Breast epithelium (tissue), 4 donors: Measurements from ENCODE around the gene DLX2. TPM values are rescaled to one million over a fixed set of nuclear protein-coding genes. Genes with fewer than 3 reads are reported as not detected.

Source experiments
- DNase-seq, 2 donors: peaks; one replicate each; pipeline ENCODE4 v3.0.0-alpha.2; 2019; ENCODE audit warnings: low spot score in 2 of 2
- H3K27ac ChIP-seq, 2 donors: fragments of 200-600 bp; sonication (generic) in 1 of 2; one replicate each; pipeline ENCODE4 v1.5.1; 2016 to 2019; ENCODE audit warnings: mild to moderate bottlenecking in 1 of 2
- H3K27me3 ChIP-seq, 2 donors: fragments of 200-600 bp; sonication (generic) in 1 of 2; one replicate each; pipeline versions ENCODE4 v1.5.1 to v1.6.0; 2017 to 2019; ENCODE audit warnings: control low read depth in 1 of 2, mild to moderate bottlenecking in 1 of 2
- H3K36me3 ChIP-seq: fragments of 200-600 bp; one replicate; pipeline ENCODE4 v1.5.1; 2019
- H3K4me1 ChIP-seq, 2 donors: fragments of 200-600 bp; sonication (generic); one replicate each; pipeline ENCODE4 v1.5.1; 2016 to 2019; ENCODE audit warnings: control low read depth in 1 of 2
- H3K4me3 ChIP-seq, 3 donors: fragments of 200-600 bp; sonication (generic); 1 replicate in 2 of 3; 2 replicates in 1 of 3; pipeline ENCODE4 v1.5.1; 2016 to 2019; ENCODE audit warnings: mild to moderate bottlenecking in 3 of 3, moderate library complexity in 2 of 3
- H3K9me3 ChIP-seq, 2 donors: fragments of 200-600 bp; sonication (generic) in 1 of 2; one replicate each; pipeline ENCODE4 v1.5.1; 2016 to 2019; ENCODE audit warnings: control low read depth in 1 of 2
- CTCF ChIP-seq, 3 donors: fragments of 450-650 bp; IDR thresholded peaks; one replicate each; pipeline ENCODE4 v1.5.1; 2016 to 2017; ENCODE audit warnings: antibody characterized with exemption in 3 of 3, mild to moderate bottlenecking in 3 of 3, moderate library complexity in 3 of 3
- POLR2A ChIP-seq: fragments of 450-650 bp; IDR thresholded peaks from one replicate; pipeline ENCODE4 v1.6.1; 2016; ENCODE audit warnings: antibody characterized with exemption, mild to moderate bottlenecking, moderate library complexity
- POLR2AphosphoS5 ChIP-seq, 3 donors: sonication (generic); formaldehyde crosslinking; IDR thresholded peaks; one replicate each; pipeline ENCODE4 v1.6.1; 2017; ENCODE audit warnings: antibody characterized with exemption in 3 of 3
- intact Hi-C: fragments of 100-400 bp; cut with DNase I; formaldehyde crosslinking; loops from one replicate; pipeline ENCODE4 v1.15.1; 2023; ENCODE audit warnings: low total_unique reads
- total RNA-seq, 3 donors: library from RNA; depleted of rRNA; stranded (reverse); fragments of >200 nt; gene quantifications; one replicate each; pipeline ENCODE4 v1.1.0, GENCODE V29; 2016

The DLX2 gene
- total RNA-seq, 3 donors from 2014 or later: 0.44 TPM; not detected in 2

- Histone ChIP-seq H3K27me3 (no peaks in the 10 kb centered on the region), H3K4me1 (no peaks in the 10 kb centered on the region), H3K9me3 (peaks cover 0 to 6% of the 10 kb centered on the region in 2 donors), H3K4me3 (no peak overlapping the region), H3K27ac (no peak overlapping the region), H3K36me3 (no peaks in the 10 kb centered on the region)
- DNase-seq: no peak
- no peak for TF ChIP-seq POLR2A
- TF ChIP-seq POLR2AphosphoS5 (IDR thresholded peaks at IDR 0.05): no peak
- no peak for TF ChIP-seq CTCF (IDR thresholded peaks at IDR 0.05)
- intact Hi-C loops: no loop called here
Measured at GRCh38 chr2:172137109-172137508, 34.4 kb upstream of the DLX2 start.

DNA sequence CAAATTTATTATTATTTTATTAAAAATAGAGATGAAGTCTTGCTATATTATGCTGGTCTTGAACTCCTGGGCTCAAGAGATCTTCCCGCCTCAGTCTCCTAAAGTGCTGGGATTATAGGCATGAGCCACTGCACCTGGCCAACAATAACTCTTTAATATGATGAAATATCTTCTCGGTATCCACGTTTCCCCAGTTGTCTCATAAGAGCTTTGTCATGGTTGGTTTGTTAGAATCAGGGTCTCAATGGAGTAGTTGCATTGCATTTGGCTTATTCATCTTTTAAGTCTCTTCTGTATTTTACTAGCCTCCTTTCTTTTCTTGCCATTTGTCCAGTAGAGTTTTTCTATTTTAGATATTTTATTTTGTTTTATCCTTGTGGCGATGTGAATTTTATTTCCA is 32.7 kb upstream of the DLX2 start:
- intact Hi-C loops: no loop called here
- H3K36me3 ChIP-seq: no peaks in the 10 kb centered on the region

GRCh38 chr2:172134270-172134669 is 31.6 kb upstream of the DLX2 start:
- H3K27ac ChIP-seq: no peak overlapping the region
- intact Hi-C loops: no loop called here
- H3K36me3 ChIP-seq: no peaks in the 10 kb centered on the region

More for the DNA sequence above, 32.7 kb upstream of the DLX2 start:
- Histone ChIP-seq H3K9me3 (peaks cover 0 to 5% of the 10 kb centered on the region in 2 donors), H3K27me3 (no peaks in the 10 kb centered on the region), H3K27ac (no peak overlapping the region), H3K4me1 (no peaks in the 10 kb centered on the region), H3K4me3 (no peak overlapping the region)
- TF ChIP-seq POLR2A (no peak), CTCF (IDR thresholded peaks at IDR 0.05) (no peak), POLR2AphosphoS5 (IDR thresholded peaks at IDR 0.05) (no peak)
- no peak for DNase-seq

DNA sequence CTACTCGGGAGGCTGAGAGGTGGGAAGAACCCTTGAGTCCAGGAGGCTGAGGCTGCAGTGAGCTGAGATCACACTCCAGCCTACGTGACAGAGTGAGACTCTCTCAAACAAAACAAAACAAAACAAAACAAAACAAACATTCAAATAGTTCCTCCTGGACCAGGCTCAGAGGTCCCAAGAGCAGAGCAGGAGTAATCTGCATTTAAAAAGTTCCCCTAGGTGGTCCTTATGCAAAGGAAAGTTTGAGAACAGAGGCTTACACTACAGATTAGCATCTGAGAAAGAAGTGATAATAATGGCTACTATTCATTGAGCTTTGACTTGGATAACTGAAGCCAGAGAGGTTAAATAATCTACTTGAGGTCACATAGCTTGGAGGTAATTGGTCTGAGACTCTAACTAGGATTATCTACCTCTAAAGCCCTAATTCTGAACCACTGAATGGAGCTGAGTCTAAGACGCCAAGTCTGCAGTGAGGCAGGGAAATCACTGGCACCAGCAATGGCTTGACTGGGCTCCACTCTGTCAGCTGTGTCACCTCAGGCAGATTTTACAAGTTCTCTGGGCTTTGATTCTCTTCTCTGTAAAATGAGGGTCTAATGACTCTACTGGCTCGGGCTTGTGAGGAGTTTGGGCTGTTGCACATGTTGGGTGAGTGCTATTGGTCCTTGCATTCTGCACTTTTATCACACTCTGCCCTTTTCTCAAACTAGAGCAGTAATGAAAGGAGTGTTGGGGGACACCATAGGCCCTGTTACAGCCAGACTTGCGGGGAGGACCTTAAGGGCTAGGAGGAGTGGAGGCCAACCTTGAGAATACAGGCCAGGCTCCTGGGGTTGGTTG is 29.2 kb upstream of the DLX2 start:
- intact Hi-C loops: no loop called here
- no peaks in the 10 kb centered on the region for H3K4me1 ChIP-seq
- no peaks in the 10 kb centered on the region for H3K27me3 ChIP-seq
- no peak for DNase-seq
- H3K9me3 ChIP-seq: no peaks in the 10 kb centered on the region
- TF ChIP-seq POLR2AphosphoS5 (IDR thresholded peaks at IDR 0.05) (no peak), POLR2A (no peak), CTCF (IDR thresholded peaks at IDR 0.05) (no peak)
- no peaks in the 10 kb centered on the region for H3K36me3 ChIP-seq
- H3K27ac ChIP-seq: no peak overlapping the region
- no peak overlapping the region for H3K4me3 ChIP-seq

More at GRCh38 chr2:172134270-172134669, 31.6 kb upstream of the DLX2 start:
- H3K9me3 ChIP-seq: no peaks in the 10 kb centered on the region
- DNase-seq: no peak
- TF ChIP-seq POLR2A (no peak), CTCF (IDR thresholded peaks at IDR 0.05) (no peak), POLR2AphosphoS5 (IDR thresholded peaks at IDR 0.05) (no peak)
- no peaks in the 10 kb centered on the region for H3K27me3 ChIP-seq
- H3K4me3 ChIP-seq: no peak overlapping the region
- no peaks in the 10 kb centered on the region for H3K4me1 ChIP-seq

DNA sequence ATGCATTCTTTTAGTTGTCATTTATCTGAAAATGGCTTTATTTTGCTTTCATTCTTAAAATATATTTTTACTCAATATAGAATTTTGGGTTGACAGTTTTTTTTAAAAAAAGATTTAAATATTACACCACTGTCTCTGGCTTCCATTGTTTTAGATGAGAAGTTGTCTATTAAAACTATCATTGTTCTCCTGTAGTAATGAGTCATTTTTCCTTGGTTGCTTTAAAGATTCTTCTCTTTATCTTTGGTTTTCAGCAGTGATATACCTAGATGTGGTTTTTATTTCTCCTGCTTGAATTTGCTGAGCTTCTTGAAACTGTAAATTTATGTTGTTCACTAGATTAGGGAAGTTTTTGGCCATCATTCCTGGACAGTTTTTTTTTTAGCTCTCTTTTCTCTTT is 26.7 kb upstream of the DLX2 start:
- no peak overlapping the region for H3K4me3 ChIP-seq
- intact Hi-C loops: no loop called here
- DNase-seq: no peak
- no peaks in the 10 kb centered on the region for H3K27me3 ChIP-seq
- no peaks in the 10 kb centered on the region for H3K9me3 ChIP-seq
- no peak overlapping the region for H3K27ac ChIP-seq
- no peaks in the 10 kb centered on the region for H3K36me3 ChIP-seq
- no peaks in the 10 kb centered on the region for H3K4me1 ChIP-seq
- TF ChIP-seq CTCF (IDR thresholded peaks at IDR 0.05): no peak
- no peak for TF ChIP-seq POLR2A
- TF ChIP-seq POLR2AphosphoS5 (IDR thresholded peaks at IDR 0.05): no peak
